22Rv1 (cell line): ENCODE results near the gene NCOA3.

ENCODE experiments used
- H3K27ac ChIP-seq: fragments of 450-650 bp; 2 replicates; pipeline ENCODE4 v1.5.1; 2017
- ZFX ChIP-seq: fragments of 450-650 bp; IDR thresholded peaks from 2 replicates; pipeline ENCODE4 v1.6.1; 2017; ENCODE audit warnings: antibody characterized with exemption, borderline replicate concordance
- TF ChIP-seq, protein P1 (sequence below): fragments of 450-650 bp; IDR thresholded peaks from 2 replicates; pipeline ENCODE4 v1.5.1; 2017; ENCODE audit warnings: mild to moderate bottlenecking

The NCOA3 gene

DNA sequence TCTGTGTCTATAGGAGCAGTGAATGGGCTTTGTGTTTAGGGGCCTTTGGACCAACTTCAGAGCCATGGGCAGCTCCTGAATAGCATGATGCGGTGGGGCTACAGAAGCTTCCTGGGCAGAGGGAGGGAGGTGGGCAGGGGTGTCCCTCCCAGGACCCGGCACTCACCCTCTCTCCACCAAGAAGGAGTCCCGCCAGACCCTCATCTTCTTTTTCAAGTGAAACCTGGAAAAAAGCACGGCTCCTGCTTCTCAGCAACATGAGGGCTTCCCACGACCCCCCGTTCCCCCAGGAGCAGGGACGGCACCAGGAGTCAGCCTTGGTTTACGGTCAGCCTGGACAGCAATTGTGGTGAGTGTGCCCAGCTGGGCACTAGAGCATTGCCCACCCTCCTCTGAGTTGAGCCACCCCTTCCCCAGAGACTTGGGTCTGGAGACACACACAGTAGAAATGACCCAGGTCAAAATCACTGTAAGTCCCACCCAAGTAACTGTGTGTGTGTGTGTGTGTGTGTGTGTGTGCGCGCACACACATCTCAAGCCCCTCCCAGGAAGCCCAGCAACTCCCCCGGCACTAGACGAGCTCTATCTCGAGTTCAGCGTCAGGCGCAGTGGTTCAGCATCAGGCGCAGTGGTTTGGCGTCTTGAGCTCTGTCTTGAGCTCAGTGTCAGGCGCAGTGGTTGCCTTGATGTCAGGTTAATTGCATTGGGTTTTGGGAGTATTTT is 175.4 kb downstream of the NCOA3 start:
- no peak for TF ChIP-seq ZFX
- TF ChIP-seq, protein P1, sequence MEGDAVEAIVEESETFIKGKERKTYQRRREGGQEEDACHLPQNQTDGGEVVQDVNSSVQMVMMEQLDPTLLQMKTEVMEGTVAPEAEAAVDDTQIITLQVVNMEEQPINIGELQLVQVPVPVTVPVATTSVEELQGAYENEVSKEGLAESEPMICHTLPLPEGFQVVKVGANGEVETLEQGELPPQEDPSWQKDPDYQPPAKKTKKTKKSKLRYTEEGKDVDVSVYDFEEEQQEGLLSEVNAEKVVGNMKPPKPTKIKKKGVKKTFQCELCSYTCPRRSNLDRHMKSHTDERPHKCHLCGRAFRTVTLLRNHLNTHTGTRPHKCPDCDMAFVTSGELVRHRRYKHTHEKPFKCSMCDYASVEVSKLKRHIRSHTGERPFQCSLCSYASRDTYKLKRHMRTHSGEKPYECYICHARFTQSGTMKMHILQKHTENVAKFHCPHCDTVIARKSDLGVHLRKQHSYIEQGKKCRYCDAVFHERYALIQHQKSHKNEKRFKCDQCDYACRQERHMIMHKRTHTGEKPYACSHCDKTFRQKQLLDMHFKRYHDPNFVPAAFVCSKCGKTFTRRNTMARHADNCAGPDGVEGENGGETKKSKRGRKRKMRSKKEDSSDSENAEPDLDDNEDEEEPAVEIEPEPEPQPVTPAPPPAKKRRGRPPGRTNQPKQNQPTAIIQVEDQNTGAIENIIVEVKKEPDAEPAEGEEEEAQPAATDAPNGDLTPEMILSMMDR: no peak
- no peak overlapping the region for H3K27ac ChIP-seq

DNA sequence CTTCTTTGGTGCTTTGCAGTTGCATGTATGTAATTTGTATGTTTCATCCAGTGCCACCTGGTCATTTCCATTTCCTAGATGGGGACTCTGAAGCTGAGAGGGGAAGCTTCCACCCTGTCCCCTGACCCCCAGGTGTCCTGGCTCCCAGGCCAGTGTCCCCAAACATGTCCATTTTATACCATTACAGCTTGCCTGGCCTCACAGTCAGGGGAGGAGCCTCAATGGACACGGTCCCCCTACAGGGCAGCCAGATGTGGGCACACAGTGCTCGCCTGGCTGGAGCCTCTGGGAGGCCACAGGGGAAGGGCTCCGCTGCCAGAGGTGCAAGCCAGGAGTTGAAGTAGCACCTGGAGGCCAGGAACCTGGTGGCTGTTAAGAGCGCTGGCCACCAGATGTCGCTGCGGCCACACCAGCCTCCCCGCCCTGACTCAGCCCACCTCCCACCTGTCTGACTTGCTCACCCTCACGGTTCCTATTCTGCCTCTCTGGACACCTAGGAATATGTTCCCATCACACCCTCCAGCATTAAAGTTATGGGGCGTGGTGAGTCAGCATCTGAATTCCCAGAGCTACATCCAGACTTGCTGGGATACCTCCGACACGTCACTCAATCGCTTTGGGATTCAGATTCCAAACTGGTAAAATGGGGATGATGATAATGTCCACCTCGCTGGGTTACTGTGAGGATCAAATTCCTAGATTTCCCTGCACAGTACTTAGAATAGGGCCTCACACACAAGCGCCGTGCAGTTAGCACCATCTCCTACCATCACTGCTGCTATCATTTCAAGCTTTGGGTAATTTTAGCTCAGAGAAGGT is 176.2 kb downstream of the NCOA3 start:
- H3K27ac ChIP-seq: no peak overlapping the region
- TF ChIP-seq ZFX: no peak
- TF ChIP-seq, protein P1: peak; percentile 94

DNA sequence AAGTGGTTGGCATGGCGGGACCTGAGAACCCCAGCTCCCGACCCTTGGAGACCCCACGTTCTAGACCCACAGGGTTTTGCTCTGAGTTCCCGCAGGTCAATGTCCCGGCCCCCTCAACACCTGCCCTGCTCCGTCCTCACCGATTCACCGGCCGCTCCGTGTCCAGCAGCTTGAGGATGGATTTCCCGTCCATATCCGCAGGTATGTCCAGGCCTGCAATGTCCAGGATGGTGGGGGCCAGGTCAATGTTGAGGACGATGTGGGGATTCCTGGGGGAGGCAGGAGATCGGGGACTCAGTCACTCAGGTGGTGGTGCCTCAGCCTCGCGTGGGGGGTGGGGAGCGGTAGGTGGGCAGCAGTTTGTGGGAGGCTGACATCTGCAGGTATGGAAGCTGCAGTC is 176.8 kb downstream of the NCOA3 start:
- no peak for TF ChIP-seq ZFX
- TF ChIP-seq, protein P1: no peak
- no peak overlapping the region for H3K27ac ChIP-seq

DNA sequence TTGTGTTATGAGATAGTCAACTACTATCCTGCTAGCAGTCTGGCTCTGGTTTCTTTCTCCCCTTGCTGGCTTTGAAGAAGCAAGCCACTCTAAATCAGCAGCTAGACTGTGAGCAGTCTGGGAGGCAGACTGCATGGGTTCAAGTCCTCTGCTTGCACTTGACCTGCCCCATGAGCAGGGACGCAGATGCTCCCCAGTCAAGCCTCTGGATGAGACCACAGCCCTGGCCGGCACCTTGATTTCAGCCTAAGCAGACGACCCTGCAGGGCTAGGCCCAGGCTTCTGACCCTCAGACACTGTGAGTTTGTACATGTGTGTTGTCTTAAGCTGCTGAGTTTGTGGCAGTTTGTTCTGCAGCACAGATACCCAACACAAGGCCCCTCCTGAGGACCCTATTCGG is 177.8 kb downstream of the NCOA3 start:
- no peak overlapping the region for H3K27ac ChIP-seq
- TF ChIP-seq, protein P1: no peak
- no peak for TF ChIP-seq ZFX

DNA sequence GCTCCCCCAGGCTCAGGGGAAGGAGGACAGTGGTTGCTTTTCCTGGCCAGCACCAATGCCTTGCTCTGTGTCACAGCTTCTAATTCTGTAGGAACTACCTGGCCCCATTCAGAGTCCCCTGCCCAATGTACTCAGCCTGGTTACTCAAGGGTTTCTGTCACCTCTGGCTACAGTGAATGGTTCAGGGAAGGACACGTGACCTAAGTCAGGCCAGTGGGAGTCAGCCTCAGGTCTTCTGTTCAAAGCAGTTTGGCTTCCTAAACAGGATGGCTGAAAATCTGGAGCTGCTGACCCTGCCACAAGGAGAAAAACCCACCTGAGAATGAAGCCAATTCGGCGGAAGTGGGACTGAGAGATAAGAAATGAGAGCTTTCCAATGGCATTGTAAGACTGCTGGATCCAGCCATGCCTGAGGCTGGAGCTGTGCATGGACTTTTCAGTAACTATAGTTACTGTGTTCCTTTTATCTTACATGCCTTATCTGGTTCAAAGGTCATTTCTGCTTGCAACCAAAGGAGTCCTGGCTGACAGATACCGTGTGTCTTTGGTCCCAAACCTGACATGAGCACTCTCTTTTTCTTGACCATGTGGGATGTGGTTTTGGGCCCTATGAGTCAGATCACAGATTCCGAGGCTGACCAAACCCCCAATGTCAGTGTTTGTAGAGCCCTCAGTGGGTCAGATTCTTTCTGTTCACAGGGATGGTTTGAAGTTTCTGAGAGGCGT is 179.3 kb downstream of the NCOA3 start:
- H3K27ac ChIP-seq: no peak overlapping the region
- TF ChIP-seq ZFX: no peak
- TF ChIP-seq, protein P1: no peak

DNA sequence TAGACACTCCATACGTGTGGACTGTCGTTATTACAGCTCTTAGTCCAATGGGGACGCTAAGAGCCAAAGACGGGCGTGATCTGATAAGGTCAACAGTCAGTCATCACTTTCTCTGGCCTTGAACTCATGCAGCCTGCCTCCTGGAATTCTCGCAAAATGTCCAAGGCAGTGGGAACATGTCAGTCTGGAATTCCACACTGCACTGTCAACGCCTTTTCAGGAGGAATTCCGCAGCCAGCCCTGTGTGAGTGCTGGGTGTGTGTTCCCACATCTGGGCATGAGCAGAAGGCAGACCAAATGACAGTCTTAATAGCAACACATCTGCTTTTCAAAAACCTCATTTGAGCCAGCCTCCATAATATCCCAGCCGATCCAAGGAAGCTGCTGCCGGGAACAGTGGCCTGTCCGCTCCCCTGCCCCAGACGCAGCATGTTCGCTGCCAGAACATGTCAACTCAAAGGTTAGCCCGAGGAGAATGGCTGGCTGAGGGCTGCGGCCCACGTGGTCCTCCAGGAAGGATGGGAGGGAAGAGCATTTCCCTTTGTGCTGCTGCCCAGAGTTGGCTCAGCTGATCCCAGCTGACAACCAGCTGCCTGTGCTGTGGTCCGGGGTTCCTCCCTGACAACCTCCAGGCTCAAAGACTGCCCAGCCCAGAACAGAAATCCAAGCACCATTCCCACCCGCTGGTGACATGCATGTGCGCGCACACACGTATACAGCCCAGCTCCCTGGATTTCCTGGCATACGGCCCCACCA is 180.5 kb downstream of the NCOA3 start:
- H3K27ac ChIP-seq: no peak overlapping the region
- TF ChIP-seq ZFX: no peak
- TF ChIP-seq, protein P1: no peak
